ENCODE results near the gene FBXO3.

DNA sequence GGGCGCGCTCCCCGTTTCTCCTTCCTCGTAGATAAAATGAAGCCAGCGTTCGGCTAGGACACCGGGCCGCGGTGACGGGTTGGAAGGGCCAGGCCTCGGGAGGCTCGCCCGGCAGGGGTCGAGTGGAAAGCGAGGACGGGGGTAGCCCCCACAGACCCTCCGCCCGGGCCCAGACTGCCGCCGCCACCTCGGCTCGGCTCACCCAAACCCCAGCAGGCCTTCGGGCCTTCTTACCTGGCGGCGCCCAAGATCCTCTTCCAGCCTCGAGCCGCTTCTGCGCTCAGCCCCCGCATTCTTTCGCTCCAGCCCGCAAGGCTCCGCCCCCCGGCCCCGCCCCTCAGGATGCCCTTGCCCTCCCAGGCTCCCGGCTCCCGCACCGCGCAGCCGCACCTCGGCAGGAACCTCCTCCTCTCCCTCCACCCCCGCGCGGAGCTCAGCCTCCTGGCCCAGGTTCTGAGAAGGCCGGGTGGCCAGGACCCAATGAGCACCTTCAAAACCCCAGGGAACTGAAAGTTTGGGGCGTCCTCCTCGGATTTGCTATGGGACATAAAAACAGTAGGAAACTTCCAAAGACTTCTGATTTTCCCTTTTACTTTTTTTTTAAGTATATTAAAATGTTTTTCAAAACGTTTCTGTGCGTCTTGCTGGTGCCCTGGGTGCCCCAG lies 38.0 kb downstream of the FBXO3 start, which contains the start of gene CD59:
- no peak for TF ChIP-seq CTCF (IDR thresholded peaks at IDR 0.05)
- TF ChIP-seq EP300 (IDR thresholded peaks at IDR 0.05) = no peak
- TF ChIP-seq POLR2A (IDR thresholded peaks at IDR 0.05) = peak; percentile 76
